ENCODE measurements around the gene CLUH.

The CLUH gene

GRCh38 chr17:2711608-2712299 is at the start of gene CLUH:
CLUH (minus strand) TSS chr17:2711764; CDS start chr17:2711661, 103 bp downstream.
- peak; percentile 97 for DNase-seq (ENCODE audit: low spot score)

GRCh38 chr17:2758870-2759269 is 47.3 kb upstream of the CLUH start:
- DNase-seq (ENCODE audit: low spot score): no peak

- no peak for DNase-seq (ENCODE audit: low spot score)
These were observed 44.5 kb upstream of the CLUH start for GRCh38 chr17:2755891-2756724.

- DNase-seq (ENCODE audit: low spot score): no peak
These were observed 39.9 kb upstream of the CLUH start for GRCh38 chr17:2751491-2751890.

- DNase-seq (ENCODE audit: low spot score): no peak
These were observed 39.2 kb upstream of the CLUH start for GRCh38 chr17:2750721-2751120.

GRCh38 chr17:2749784-2750181 is 38.2 kb upstream of the CLUH start:
- peak; percentile 65 for DNase-seq (ENCODE audit: low spot score)

GRCh38 chr17:2749058-2749783 is 37.7 kb upstream of the CLUH start, which contains the start of gene CCDC92B:
CCDC92B (minus strand) TSS chr17:2749652; CDS start chr17:2735145, 14,507 bp downstream.
- no peak for DNase-seq (ENCODE audit: low spot score)

GRCh38 chr17:2745317-2746037 is 33.9 kb upstream of the CLUH start:
- DNase-seq (ENCODE audit: low spot score): no peak

- DNase-seq (ENCODE audit: low spot score): no peak
These were observed 26.1 kb upstream of the CLUH start for GRCh38 chr17:2737693-2738092.

- no peak for DNase-seq (ENCODE audit: low spot score)
These were observed 25.4 kb upstream of the CLUH start for GRCh38 chr17:2736956-2737355.

- no peak for DNase-seq (ENCODE audit: low spot score)
These were observed 24.3 kb upstream of the CLUH start for GRCh38 chr17:2735896-2736295.

GRCh38 chr17:2734939-2735338 is 23.4 kb upstream of the CLUH start:
- no peak for DNase-seq (ENCODE audit: low spot score)

GRCh38 chr17:2731807-2732206 is 20.2 kb upstream of the CLUH start:
- no peak for DNase-seq (ENCODE audit: low spot score)

GRCh38 chr17:2730764-2731353 is 19.3 kb upstream of the CLUH start:
- no peak for DNase-seq (ENCODE audit: low spot score)

- peak; percentile 16 for DNase-seq (ENCODE audit: low spot score)
These were observed 13.2 kb upstream of the CLUH start for GRCh38 chr17:2724784-2725164.

GRCh38 chr17:2723997-2724783 is 12.6 kb upstream of the CLUH start:
- DNase-seq (ENCODE audit: low spot score): no peak

GRCh38 chr17:2723505-2723996 is 12.0 kb upstream of the CLUH start:
- DNase-seq (ENCODE audit: low spot score): no peak

- DNase-seq (ENCODE audit: low spot score): no peak
These were observed 11.0 kb upstream of the CLUH start for GRCh38 chr17:2722611-2723010.

GRCh38 chr17:2721603-2722002 is 10.0 kb upstream of the CLUH start:
- DNase-seq (ENCODE audit: low spot score): no peak

- DNase-seq (ENCODE audit: low spot score): no peak
These were observed 8.3 kb upstream of the CLUH start for GRCh38 chr17:2719861-2720260.
